Raji (cell line): ENCODE measurements around the gene SLC6A7.

Source experiments
- POLR2A ChIP-seq: IDR thresholded peaks from 2 replicates; pipeline ENCODE4 v1.6.1; 2011; ENCODE audit warnings: low read depth, low read length, control low read depth; ENCODE audit not compliant: insufficient read depth

Gene SLC6A7

DNA sequence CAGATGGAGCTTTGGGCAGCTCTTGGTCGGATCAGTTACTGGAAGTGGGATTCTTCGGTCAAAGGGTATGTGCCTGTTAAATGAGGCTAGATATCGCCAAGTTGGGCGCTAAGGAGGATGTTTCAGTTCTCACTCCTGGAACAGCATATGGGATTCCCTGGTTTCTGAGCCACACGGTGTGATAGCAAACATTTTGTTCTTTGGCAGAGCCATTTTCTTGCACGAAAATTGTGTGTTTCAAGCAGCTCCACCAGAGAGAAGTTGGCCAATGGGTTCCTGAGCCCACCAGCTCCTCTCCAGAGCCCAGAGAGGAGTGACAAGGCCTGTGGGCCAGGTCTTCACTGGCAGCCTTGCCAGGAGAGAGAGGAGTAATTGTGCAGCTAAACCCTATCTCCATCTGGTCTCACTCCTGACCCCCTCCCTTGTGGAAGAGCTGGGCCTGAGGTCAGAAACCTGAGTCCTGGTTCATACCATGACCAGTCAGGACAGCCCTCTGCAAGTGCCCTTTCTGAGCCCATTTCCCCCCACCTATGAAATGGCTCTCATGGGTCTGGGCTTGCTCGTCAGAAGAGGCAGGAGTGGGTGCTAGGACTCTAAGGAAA is 10.7 kb upstream of the SLC6A7 start:
- no peak for TF ChIP-seq POLR2A

DNA sequence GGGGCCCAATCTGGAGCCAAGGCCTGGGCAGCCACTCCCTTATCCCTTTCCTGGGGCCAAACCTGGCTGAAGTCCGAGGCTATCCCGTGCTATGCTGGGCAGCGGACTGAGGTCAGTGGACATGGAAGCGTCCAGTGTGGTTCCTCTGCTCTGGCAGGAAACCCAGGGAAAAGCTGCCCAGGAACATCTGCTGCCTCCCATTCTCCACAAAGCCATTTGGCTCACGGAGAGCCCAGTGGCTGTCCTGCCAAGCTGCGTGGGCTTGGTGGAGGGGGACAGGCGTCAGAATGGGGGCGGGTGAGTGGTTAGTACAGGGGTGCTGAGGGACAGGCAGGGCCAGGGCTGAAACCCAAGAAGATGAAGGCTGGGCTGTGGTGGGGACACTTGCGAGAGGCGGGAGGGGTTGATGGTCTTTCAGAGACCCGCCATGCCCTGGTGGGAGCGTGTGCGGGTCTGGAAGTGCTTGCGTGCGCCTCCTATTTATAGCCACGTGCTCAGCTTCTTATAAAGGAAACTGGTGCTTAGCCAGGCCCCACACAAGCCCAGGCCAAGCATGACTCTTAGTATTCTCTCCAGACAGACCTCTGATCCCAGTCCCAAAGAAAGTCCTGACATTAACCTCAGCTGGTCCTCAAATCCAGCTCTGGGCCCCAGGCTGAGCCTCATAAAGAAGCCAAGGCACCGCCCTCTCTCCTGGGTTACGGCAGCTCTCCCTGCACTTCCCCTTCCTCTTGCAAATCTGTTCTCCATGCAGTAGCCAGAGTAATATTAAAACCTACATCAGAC is 9.4 kb upstream of the SLC6A7 start:
- TF ChIP-seq POLR2A: no peak

DNA sequence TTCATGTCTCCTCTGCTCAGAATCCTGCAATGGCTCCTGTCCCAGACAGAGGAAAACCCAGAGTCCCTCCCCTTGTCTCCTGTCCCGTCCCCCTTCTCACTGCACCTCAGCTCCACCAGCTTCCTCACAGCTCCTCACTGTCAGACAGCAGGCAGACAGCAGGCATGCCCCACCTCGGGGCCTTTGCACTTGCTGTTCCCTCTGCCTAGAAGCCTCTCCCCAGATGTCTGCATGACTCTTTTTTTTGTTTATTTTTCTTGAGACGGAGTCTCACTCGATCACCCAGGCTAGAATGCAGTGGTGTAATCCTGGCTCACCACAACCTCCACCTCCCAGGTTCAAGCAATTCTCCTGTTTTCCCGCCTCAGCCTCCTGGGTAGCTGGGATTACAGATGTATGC is 8.8 kb upstream of the SLC6A7 start:
- TF ChIP-seq POLR2A: no peak

DNA sequence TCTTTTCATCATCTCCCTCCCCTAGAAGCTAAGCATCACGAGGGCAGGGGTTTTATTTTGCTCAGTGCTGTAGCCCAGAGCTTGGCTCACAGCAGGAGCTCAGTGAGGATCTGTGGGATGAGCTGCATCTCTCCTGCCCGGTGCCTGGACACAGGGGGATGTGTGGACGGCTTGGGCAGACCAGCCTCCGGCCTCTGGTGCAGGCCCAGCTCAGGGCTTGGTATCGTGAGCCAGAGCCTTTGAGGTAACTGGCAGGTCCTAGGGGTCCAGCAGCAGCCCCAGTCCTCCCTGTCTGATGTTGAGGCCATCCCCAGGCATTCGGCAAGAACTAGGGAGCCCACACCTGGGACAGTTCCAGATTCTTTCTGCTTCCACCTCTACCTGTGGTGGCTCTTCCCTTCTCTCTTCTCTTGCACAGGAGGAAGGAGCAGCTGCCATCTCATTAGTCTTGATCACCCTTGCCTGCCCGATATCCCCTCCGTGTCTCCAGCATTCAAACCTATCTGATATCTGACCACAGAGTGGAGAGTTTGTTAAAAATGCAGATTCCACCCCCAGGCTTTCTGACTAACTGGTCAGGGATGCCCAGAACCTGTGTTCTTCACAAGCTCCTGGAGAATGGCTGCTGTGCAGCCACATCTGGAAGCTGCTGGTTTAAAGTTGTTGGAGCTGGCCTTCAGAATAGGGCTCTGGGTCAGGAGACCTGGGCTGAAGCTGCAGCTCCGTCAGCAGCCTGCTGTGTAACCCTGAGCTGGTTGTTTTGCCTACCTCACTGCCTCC is 7.9 kb upstream of the SLC6A7 start:
- TF ChIP-seq POLR2A: no peak

DNA sequence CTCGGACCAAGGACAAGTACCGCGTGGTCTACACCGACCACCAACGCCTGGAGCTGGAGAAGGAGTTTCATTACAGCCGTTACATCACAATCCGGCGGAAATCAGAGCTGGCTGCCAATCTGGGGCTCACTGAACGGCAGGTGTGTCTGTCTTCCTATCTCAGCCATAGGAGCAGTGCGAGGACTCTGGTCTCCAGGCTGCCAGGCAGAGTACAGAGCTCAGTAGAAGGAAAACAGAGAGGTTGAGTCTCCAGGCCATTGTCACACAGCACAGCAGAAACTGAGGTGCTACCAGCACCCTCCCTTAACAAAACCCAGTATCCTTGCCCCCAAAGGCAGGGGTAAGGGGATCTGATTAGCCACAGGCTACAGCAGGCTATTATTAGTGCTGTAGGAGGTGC is 7.1 kb upstream of the SLC6A7 start:
- no peak for TF ChIP-seq POLR2A

DNA sequence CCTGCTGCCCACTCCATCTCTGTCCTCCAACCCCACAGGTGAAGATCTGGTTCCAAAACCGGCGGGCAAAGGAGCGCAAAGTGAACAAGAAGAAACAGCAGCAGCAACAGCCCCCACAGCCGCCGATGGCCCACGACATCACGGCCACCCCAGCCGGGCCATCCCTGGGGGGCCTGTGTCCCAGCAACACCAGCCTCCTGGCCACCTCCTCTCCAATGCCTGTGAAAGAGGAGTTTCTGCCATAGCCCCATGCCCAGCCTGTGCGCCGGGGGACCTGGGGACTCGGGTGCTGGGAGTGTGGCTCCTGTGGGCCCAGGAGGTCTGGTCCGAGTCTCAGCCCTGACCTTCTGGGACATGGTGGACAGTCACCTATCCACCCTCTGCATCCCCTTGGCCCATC is 6.4 kb upstream of the SLC6A7 start:
- no peak for TF ChIP-seq POLR2A

DNA sequence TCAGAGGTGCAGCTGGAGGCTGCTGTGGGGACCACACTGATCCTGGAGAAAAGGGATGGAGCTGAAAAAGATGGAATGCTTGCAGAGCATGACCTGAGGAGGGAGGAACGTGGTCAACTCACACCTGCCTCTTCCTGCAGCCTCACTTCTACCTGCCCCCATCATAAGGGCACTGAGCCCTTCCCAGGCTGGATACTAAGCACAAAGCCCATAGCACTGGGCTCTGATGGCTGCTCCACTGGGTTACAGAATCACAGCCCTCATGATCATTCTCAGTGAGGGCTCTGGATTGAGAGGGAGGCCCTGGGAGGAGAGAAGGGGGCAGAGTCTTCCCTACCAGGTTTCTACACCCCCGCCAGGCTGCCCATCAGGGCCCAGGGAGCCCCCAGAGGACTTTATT is 5.9 kb upstream of the SLC6A7 start:
- TF ChIP-seq POLR2A: no peak

DNA sequence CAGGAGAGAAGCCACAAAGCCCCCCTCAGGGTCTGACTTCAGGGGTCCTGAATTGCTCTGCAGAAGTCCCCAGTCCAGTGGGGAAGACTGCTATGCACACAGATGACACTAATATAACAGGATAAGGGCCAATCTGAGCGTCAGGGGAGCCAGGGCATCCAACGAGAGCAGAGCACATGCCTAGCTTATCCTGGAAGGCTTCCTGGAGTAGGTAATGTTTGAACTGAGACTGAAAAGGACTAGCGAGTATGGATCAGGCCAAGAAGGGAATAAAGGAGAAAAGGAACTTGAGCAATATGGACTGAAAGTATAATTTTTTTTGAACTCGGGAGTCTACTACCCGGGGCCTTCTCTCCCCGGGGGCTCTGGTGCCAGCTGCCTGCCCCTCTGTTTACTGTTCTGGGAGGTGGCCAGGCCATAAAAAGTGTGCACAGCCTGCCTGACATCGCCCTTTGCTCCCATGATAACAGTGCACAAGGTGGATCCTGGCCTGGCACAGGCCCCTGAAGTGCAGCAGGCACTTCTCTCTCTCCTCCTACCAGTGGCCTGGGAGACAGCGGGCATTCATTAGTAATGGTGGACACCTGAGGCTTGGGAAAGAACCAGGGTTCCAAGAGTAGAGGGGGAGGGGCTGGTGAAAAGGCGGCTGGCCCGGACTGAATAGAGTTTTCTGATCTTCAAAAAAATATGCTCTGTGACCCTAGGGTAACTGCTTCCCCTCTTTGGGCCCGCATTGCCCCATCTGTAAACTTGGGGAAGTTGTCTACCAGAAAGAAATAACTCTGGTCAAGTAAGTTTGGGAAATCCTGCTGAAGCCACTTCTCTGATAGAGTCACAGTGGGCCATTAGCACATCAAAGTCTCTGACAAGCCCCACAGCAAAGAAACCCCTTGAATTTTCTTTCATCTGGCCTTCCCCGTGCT is 4.6 kb upstream of the SLC6A7 start:
- no peak for TF ChIP-seq POLR2A

DNA sequence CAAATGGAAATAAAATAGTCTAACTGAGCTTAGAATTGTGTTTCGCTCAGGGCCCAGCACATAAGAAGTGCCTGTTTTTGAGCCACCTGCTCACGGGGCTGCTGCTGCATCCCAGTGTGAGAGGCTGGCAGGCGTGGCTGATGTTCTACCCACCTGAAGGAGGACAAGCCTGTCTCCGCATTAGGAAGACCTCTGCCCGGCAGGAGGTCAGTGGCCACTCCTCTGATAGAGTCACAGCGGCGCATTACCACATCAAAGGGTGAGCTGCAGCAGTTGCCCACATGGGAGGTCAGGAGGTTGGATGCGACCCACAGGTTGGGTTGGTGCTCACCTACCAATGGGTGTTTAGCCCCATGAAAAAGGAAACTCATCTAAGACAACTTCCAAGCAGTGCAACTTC is 3.7 kb upstream of the SLC6A7 start:
- TF ChIP-seq POLR2A: no peak

DNA sequence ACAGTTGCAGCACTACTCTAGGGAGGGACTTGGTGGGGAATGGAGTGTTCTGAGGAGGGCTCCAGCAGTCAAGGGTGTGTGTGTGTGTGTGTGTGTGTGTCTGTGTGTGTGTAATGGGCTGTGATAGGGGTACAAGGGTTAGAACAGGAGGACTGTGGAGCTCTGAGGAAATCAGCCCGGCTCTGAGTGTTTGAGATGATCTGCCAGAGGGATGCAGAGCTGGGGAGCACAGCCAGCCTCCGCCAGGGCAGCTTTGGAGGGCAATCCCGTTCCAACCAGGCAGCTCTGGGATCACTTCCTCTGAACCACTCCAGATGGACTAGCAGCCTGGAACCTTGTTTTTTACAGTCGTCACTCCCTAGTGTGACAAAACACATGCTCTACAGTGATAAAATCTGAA is 3.0 kb upstream of the SLC6A7 start:
- TF ChIP-seq POLR2A: no peak

DNA sequence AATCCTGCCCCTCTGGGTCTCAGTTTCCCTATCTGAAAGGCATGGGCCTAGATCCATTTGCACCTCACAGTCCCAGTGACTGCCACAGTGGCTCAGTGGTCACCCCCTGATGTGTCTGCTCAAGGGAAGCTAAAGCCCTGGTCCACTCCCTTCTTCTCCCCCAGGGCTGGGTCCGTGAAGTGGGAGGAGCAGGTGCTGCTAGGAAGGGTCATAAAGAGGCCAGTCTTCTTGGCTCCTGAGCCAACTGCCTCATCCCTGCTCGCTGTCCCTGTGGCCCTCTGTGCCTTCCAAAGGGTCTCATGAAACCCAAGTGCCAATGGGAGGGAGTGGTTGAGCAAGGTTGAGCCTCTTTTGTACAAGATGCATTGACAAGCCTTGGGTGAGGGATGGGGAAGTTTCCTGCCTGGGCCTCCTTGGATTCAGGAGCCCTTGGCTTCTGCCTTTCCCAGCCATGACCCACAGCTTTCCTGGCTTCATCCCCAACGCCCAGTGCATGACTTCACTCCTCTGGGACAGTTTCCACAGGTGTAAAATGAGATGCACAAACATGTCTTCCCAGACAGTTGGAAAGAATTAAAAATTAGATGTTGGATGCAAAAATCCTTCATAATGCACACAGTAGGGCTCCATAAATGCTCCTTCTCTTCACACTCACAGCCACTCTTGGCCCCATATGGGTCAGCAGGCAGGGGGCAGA is 1.6 kb upstream of the SLC6A7 start:
- TF ChIP-seq POLR2A: no peak

DNA sequence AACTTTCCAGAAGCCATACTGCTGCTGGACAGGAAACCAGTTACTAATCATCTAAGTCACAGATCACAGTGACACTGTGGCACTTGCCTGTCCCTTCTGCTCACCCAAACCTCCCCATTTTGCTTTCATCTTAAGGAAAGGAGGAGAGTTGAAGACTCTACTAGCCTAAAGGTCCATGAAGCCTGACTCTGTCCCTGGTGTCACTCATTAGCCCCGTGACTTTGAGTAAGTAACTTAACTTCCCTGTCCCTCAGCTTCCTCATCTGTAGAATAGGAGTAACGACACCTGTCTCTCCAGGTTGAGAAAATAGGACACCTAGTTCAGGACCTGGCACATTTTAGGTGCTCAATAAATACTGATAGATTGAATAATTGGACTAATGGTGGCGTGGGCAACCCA is 536 bp upstream of the SLC6A7 start:
- TF ChIP-seq POLR2A: no peak

DNA sequence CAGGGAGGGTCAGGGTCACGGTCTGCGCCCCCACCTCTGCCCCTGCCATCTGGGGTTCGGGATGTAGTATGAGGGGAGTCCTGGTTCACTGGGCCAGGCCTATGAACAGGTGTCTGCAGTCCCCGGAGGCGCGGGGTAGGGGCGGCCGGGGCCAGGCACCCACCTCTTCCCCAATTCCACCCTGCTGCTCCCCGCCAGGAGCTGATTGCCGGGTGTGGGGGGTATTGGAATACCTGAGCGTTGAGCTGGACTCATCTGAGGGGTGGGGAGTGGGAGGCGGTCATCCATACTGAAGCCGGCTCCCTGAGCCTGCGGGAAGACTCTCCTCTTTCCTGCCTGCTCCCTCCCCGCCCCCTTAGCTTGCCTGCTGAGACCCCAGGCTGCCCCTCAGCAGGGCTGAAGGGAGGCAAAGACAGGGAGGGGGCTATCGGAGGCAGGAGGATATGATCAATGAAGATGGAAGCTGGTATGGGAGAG is 679 bp downstream of the SLC6A7 start:
- no peak for TF ChIP-seq POLR2A

DNA sequence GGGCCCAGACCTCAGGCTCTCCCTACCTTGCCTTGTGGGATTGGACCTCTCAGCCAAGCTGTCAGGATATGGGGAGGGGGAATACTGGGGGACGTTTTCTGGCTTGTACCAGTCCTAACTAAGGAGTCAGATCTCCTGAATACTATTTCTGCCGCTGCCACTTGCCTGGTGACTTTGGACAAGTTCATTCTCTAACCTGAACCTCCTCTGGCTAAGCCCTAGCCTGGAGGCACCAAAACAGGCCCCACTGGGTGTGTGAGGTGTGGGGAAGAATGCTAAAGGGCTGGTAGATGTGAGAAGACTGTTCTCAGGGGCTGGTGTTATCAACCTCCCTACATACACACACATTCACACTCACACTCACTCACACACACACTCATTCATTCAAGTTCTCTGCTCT is 1.1 kb downstream of the SLC6A7 start:
- TF ChIP-seq POLR2A: no peak

DNA sequence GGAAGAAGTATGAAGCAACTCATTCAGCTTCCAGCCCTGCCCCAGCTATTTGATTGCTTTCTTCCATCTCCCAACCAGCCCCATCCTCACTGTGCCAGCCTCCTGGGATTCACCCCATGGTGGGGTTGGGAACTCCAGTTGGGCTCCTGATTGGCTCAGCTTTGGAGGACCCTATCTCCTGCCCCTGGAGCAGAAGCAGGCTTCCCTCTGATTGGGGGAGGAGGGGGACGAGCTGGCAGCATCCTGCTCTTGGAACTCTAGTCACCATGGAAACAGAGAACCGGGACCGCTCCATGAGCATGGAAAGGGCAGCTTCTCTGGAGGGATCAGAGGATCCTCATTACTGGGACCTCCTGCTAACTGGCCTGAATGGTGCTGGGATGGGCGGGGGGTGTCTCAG is 2.6 kb downstream of the SLC6A7 start:
- no peak for TF ChIP-seq POLR2A
